ENCODE data around the gene CLEC18A. TPM values are rescaled to one million over a fixed set of nuclear protein-coding genes. Genes with fewer than 3 reads are reported as not detected.

Gene CLEC18A
- total and polyA plus RNA-seq, 2 of the 8 experiments (the other 6 are each of a cell fraction or from before 2014, with no cell fraction given): 1.3 to 1.4 TPM

DNA sequence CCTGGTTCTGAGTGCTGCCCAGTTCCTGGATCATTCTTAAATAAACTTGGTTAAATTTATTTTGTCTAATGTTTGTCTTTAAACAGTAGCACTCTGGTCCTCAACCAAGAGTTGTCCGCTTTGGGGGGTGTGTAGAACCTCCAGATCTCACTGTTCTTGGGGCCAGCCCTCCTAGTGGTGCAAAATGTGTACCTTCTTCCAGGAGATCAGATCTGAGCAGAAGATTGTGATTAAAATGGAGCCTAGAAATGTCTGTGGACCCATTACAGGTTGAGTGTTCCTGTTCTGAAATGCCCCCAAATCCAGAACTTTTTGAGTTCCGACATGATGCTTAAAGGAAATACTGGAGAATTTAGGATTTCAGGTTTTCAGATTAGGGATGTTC, 46.0 kb upstream of the CLEC18A start (continued):
- TF ChIP-seq FOSL1 (IDR thresholded peaks at IDR 0.05; ENCODE audit: insufficient read depth, low read depth, low read length) (no peak), HDAC6 (IDR thresholded peaks at IDR 0.05; ENCODE audit: low read depth, low read length) (no peak), BRCA1 (IDR thresholded peaks at IDR 0.05; ENCODE audit: low read depth, low read length) (no peak), SP2 (IDR thresholded peaks at IDR 0.05; ENCODE audit: low read length) (no peak)

Data from H1 (cell line).